ENCODE data around the gene VAT1L.
"Not testable (repeated sequence)": the region's sequence is repeated elsewhere in the genome, so short reads cannot be mapped to it uniquely, and the experiment has no call there.

Gene VAT1L

GRCh38 chr16:77939968-77940367, 151.6 kb downstream of the VAT1L start:
- H3K27me3 ChIP-seq (replicated peaks): no peaks in the 10 kb centered on the region
- H3K27ac ChIP-seq: no peak overlapping the region
- TF ChIP-seq, protein P1, sequence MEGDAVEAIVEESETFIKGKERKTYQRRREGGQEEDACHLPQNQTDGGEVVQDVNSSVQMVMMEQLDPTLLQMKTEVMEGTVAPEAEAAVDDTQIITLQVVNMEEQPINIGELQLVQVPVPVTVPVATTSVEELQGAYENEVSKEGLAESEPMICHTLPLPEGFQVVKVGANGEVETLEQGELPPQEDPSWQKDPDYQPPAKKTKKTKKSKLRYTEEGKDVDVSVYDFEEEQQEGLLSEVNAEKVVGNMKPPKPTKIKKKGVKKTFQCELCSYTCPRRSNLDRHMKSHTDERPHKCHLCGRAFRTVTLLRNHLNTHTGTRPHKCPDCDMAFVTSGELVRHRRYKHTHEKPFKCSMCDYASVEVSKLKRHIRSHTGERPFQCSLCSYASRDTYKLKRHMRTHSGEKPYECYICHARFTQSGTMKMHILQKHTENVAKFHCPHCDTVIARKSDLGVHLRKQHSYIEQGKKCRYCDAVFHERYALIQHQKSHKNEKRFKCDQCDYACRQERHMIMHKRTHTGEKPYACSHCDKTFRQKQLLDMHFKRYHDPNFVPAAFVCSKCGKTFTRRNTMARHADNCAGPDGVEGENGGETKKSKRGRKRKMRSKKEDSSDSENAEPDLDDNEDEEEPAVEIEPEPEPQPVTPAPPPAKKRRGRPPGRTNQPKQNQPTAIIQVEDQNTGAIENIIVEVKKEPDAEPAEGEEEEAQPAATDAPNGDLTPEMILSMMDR (IDR thresholded peaks at IDR 0.05; ENCODE audit: low read depth, low read length, missing control alignments): no peak
- no peaks in the 10 kb centered on the region for H3K36me3 ChIP-seq (replicated peaks)
- DNase-seq: no peak
- no peak overlapping the region for H3K4me3 ChIP-seq (ENCODE audit: low read depth, low read length)
- in situ Hi-C loops (cut with HindIII; ENCODE audit: low pct_ligation_motif_present, low sequenced_read_pairs): no loop called here

DNA sequence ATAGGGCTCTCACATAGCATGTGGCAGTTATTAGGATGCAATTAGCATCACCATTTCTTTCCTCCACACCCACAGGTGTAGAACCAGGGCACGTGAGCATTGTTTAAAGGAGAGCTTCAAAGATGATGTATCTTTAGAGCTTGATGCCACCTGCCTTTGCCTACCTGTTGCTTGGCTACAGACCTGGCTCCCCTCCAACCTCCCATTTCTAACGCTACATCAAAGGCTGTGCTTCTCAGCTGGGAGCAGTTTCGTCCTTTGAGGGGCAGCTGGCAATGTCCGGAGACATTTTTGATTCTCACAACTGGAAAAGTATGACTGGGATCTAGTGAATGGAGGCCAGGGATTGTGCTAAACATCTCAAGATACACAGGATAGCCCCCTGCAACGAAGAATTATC, 155.4 kb downstream of the VAT1L start:
- in situ Hi-C loops (cut with HindIII; ENCODE audit: low pct_ligation_motif_present, low sequenced_read_pairs): no loop called here
- Histone ChIP-seq H3K4me3 (ENCODE audit: low read depth, low read length) (no peak overlapping the region), H3K27me3 (replicated peaks) (no peaks in the 10 kb centered on the region), H3K36me3 (replicated peaks) (no peaks in the 10 kb centered on the region), H3K27ac (no peak overlapping the region)
- DNase-seq: no peak
- TF ChIP-seq, protein P1 (IDR thresholded peaks at IDR 0.05; ENCODE audit: low read depth, low read length, missing control alignments): no peak

- in situ Hi-C loops (cut with HindIII; ENCODE audit: low pct_ligation_motif_present, low sequenced_read_pairs): no loop called here
- Histone ChIP-seq H3K36me3 (replicated peaks) (no peaks in the 10 kb centered on the region), H3K27me3 (replicated peaks) (no peaks in the 10 kb centered on the region), H3K27ac (no peak overlapping the region), H3K4me3 (ENCODE audit: low read depth, low read length) (no peak overlapping the region)
- no peak for DNase-seq
- TF ChIP-seq, protein P1 (IDR thresholded peaks at IDR 0.05; ENCODE audit: low read depth, low read length, missing control alignments): no peak
Measured at GRCh38 chr16:77944631-77945030, 156.3 kb downstream of the VAT1L start.

DNA sequence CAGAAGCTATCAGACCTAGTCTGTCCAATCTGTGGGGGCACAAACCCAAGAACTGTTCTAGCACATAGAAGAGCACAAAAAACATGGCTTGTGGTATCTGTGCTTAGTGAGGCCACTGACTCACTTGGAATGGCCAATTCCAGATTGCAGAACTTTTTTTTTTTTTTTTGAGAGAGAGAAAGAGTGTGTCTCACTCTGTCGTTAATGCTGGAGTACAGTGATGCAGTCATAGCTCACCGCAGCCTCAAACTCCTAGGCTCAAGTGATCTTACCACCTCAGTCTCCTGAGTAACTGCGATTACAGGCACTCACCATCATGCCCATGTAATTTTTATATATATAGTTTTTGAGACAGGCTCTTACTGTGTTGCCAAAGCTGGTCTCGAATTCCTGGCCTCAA, 156.8 kb downstream of the VAT1L start:
- no peak overlapping the region for H3K4me3 ChIP-seq (ENCODE audit: low read depth, low read length)
- in situ Hi-C loops (cut with HindIII; ENCODE audit: low pct_ligation_motif_present, low sequenced_read_pairs): no loop called here
- H3K36me3 ChIP-seq (replicated peaks): no peaks in the 10 kb centered on the region
- no peak overlapping the region for H3K27ac ChIP-seq
- no peaks in the 10 kb centered on the region for H3K27me3 ChIP-seq (replicated peaks)
- DNase-seq: no peak
- TF ChIP-seq, protein P1 (IDR thresholded peaks at IDR 0.05; ENCODE audit: low read depth, low read length, missing control alignments): no peak

- TF ChIP-seq, protein P1 (IDR thresholded peaks at IDR 0.05; ENCODE audit: low read depth, low read length, missing control alignments): no peak
- Histone ChIP-seq H3K27me3 (replicated peaks) (no peaks in the 10 kb centered on the region), H3K36me3 (replicated peaks) (no peaks in the 10 kb centered on the region), H3K4me3 (ENCODE audit: low read depth, low read length) (no peak overlapping the region), H3K27ac (no peak overlapping the region)
- in situ Hi-C loops (cut with HindIII; ENCODE audit: low pct_ligation_motif_present, low sequenced_read_pairs): no loop called here
- no peak for DNase-seq
Measured at GRCh38 chr16:77946823-77947222, 158.5 kb downstream of the VAT1L start.

- DNase-seq; H3K27me3 ChIP-seq (replicated peaks); H3K36me3 ChIP-seq (replicated peaks); in situ Hi-C loops (cut with HindIII; ENCODE audit: low pct_ligation_motif_present, low sequenced_read_pairs); H3K27ac ChIP-seq; H3K4me3 ChIP-seq (ENCODE audit: low read depth, low read length): not testable (repeated sequence)
Measured at GRCh38 chr16:77947590-77947989, 159.2 kb downstream of the VAT1L start.

Measured in brain microvascular endothelial cell (primary cell).